IMR-90 (cell line): ENCODE data around the gene NFIX. TPM values are rescaled to one million over a fixed set of nuclear protein-coding genes. Genes with fewer than 3 reads are reported as not detected.
A peak's percentile ranks its signal among the peaks of the same experiment; 100 is the strongest.

Source experiments
- ATAC-seq: fragments of 200-7000 bp; cut with Tn5 transposase; 2 replicates; pipeline ENCODE4 v1.9.1; 2020; ENCODE audit warnings: low read depth, mild to moderate bottlenecking, moderate library complexity
- BruUV-seq: library from RNA; stranded (reverse); fragments of 400-500 nt; replicated peaks from 2 replicates; lab custom pipeline; 2021; lab: Mats Ljungman, UMichigan
- CTCF ChIA-PET: fragments of 300-600 bp; formaldehyde crosslinking; extraction: SDS; loops from one replicate; lab custom pipeline; 2021; ENCODE audit warnings: antibody characterized with exemption; lab: Yijun Ruan, JAX
- POLR2A ChIA-PET: fragments of 300-600 bp; sonication (Branson Sonifier 250); formaldehyde crosslinking; loops from one replicate; lab custom pipeline; 2022; ENCODE audit warnings: antibody characterized with exemption; ENCODE audit not compliant: unreplicated experiment; lab: Charles Lee
- DNase-seq: peaks from one replicate; pipeline ENCODE4 v3.0.0; 2013
- H2AFZ ChIP-seq: replicated peaks from 2 replicates; pipeline ENCODE3; 2013; ENCODE audit warnings: low read length, mild to moderate bottlenecking; ENCODE audit not compliant: poor library complexity
- H2AK5ac ChIP-seq: 2 replicates; pipeline ENCODE4 v1.6.1; 2013; ENCODE audit warnings: low read depth, low read length, inconsistent platforms
- H2AK9ac ChIP-seq: replicated peaks from 2 replicates; pipeline ENCODE3; 2013; ENCODE audit warnings: mild to moderate bottlenecking, low read depth, low read length, moderate library complexity; ENCODE audit not compliant: poor library complexity
- H2BK120ac ChIP-seq: 2 replicates; pipeline ENCODE4 v1.6.1; 2013; ENCODE audit warnings: low read depth, low read length, inconsistent platforms
- H2BK15ac ChIP-seq: 3 replicates; pipeline ENCODE4 v1.6.1; 2013; ENCODE audit warnings: low read depth, low read length, inconsistent platforms
- H2BK20ac ChIP-seq: 2 replicates; pipeline ENCODE4 v1.6.1; 2013; ENCODE audit warnings: low read depth, mild to moderate bottlenecking, inconsistent platforms, low read length, moderate library complexity
- H2BK5ac ChIP-seq: 2 replicates; pipeline ENCODE4 v1.6.1; 2013; ENCODE audit warnings: mild to moderate bottlenecking, low read depth, low read length, inconsistent platforms; ENCODE audit not compliant: poor library complexity, severe bottlenecking
- H3K14ac ChIP-seq: replicated peaks from 2 replicates; pipeline ENCODE4 v1.6.1; 2013; ENCODE audit warnings: low read depth, low read length, inconsistent platforms
- H3K18ac ChIP-seq: 2 replicates; pipeline ENCODE4 v1.6.1; 2013; ENCODE audit warnings: low read depth, low read length, control low read depth
- H3K23ac ChIP-seq: 2 replicates; pipeline ENCODE4 v1.6.1; 2013; ENCODE audit warnings: low read depth, low read length, inconsistent platforms
- H3K27ac ChIP-seq: 2 replicates; pipeline ENCODE4 v1.5.1; 2013; ENCODE audit warnings: mild to moderate bottlenecking, control low read depth, low read length; ENCODE audit not compliant: insufficient read depth
- H3K27me3 ChIP-seq: 2 replicates; pipeline ENCODE4 v1.6.1; 2013; ENCODE audit warnings: low read length; ENCODE audit not compliant: control insufficient read depth, insufficient read depth
- H3K36me3 ChIP-seq: 2 replicates; pipeline ENCODE4 v1.6.1; 2013; ENCODE audit warnings: low read length, mixed read lengths; ENCODE audit not compliant: control insufficient read depth, insufficient read depth
- H3K4ac ChIP-seq: 2 replicates; pipeline ENCODE4 v1.6.1; 2013; ENCODE audit warnings: low read depth, low read length, inconsistent platforms
- H3K4me1 ChIP-seq: 2 replicates; pipeline ENCODE4 v1.6.1; 2013; ENCODE audit warnings: low read length, mixed read lengths; ENCODE audit not compliant: control insufficient read depth, insufficient read depth
- H3K4me2 ChIP-seq: 2 replicates; pipeline ENCODE4 v1.6.1; 2013; ENCODE audit warnings: low read depth, mild to moderate bottlenecking, control low read depth, low read length, moderate library complexity
- H3K4me3 ChIP-seq: 2 replicates; pipeline ENCODE4 v1.5.1; 2013; ENCODE audit warnings: low read depth, mild to moderate bottlenecking, control low read depth, low read length, moderate library complexity; ENCODE audit not compliant: insufficient read depth
- H3K56ac ChIP-seq: 2 replicates; pipeline ENCODE4 v1.6.1; 2013; ENCODE audit warnings: low read length, inconsistent platforms; ENCODE audit not compliant: insufficient read depth; ENCODE audit errors: extremely low read depth
- H3K79me1 ChIP-seq, 2 experiments: 2 replicates each; pipeline ENCODE4 v1.6.1; 2013; ENCODE audit warnings: low read length in 2 of 2, inconsistent platforms in 1 of 2, low read depth in 1 of 2
- H3K9ac ChIP-seq: 2 replicates; pipeline ENCODE4 v1.6.1; 2013; ENCODE audit warnings: low read depth, low read length, control low read depth
- H3K9me1 ChIP-seq: 2 replicates; pipeline ENCODE4 v1.6.1; 2013; ENCODE audit warnings: low read length, inconsistent platforms; ENCODE audit not compliant: insufficient read depth
- H3K9me3 ChIP-seq: 2 replicates; pipeline ENCODE4 v1.6.1; 2013; ENCODE audit warnings: low read length; ENCODE audit not compliant: control insufficient read depth, insufficient read depth
- H4K20me1 ChIP-seq: 2 replicates; pipeline ENCODE4 v1.6.1; 2013; ENCODE audit warnings: low read length, inconsistent platforms; ENCODE audit not compliant: insufficient read depth
- H4K5ac ChIP-seq: 2 replicates; pipeline ENCODE4 v1.6.1; 2013; ENCODE audit warnings: mild to moderate bottlenecking, low read depth, low read length, control low read depth
- H4K8ac ChIP-seq, 2 experiments: 2 replicates each; pipeline ENCODE4 v1.6.1; 2013; ENCODE audit warnings: low read depth in 2 of 2, low read length in 2 of 2, control low read depth in 1 of 2, inconsistent platforms in 1 of 2
- H4K91ac ChIP-seq: 2 replicates; pipeline ENCODE4 v1.6.1; 2013; ENCODE audit warnings: low read depth, low read length, inconsistent platforms; ENCODE audit not compliant: insufficient read depth
- CHD1 ChIP-seq: IDR thresholded peaks from 2 replicates; pipeline ENCODE4 v1.6.1; 2012; ENCODE audit warnings: low read depth, low read length, improper control_type of control experiment
- CTCF ChIP-seq: conservative IDR thresholded peaks from 2 replicates; pipeline ENCODE4 v1.5.1; 2012; ENCODE audit warnings: mild to moderate bottlenecking, low read depth, low read length, improper control_type of control experiment
- FOS ChIP-seq: fragments of 150-350 bp; IDR thresholded peaks from 2 replicates; pipeline ENCODE4 v1.6.1; 2016; ENCODE audit warnings: low read depth, low read length
- MAZ ChIP-seq: IDR thresholded peaks from 2 replicates; pipeline ENCODE4 v1.6.1; 2012; ENCODE audit warnings: low read depth, mild to moderate bottlenecking, low read length, improper control_type of control experiment, moderate library complexity, borderline replicate concordance
- RCOR1 ChIP-seq: IDR thresholded peaks from 2 replicates; pipeline ENCODE4 v1.6.1; 2012; ENCODE audit warnings: mild to moderate bottlenecking, low read length, improper control_type of control experiment; ENCODE audit not compliant: insufficient replicate concordance
- WGBS, 2 experiments: methylation state at CpG; one replicate each; pipeline versions ENCODE4 v1.1.5 to v1.1.7; 2013; ENCODE audit warnings: missing lambda C conversion rate in 2 of 2; ENCODE audit not compliant: insufficient read length in 1 of 2; ENCODE audit errors: extremely low coverage in 2 of 2; 5-methylcytosine and 5-hydroxymethylcytosine counted together
- dilution Hi-C: fragments of 300-500 bp; cut with HindIII; formaldehyde crosslinking; loops from one replicate; pipeline ENCODE4 v1.14.3; 2018; ENCODE audit warnings: low sequenced_read_pairs; ENCODE audit not compliant: unreplicated experiment
- in situ Hi-C: fragments of 300-500 bp; cut with MboI; formaldehyde crosslinking; loops from 3 replicates; pipeline ENCODE4 v1.14.3; 2019; ENCODE audit warnings: low sequenced_read_pairs, inconsistent platforms, mixed read lengths
- intact Hi-C: fragments of 100-400 bp; cut with micrococcal nuclease; formaldehyde crosslinking; loops from 2 replicates; pipeline ENCODE4 v1.10.0; 2022
- polyA plus RNA-seq, 3 experiments: library from polyadenylated mRNA; depleted of rRNA; stranded (reverse); fragments of >200 nt; gene quantifications; 2 replicates each; pipeline ENCODE4 v1.2.3, GENCODE V29; 2012; ENCODE audit warnings: low replicate concordance in 1 of 3
- total RNA-seq: library from RNA; depleted of rRNA; stranded (reverse); fragments of >200 nt; gene quantifications from 2 replicates; pipeline ENCODE4 v1.2.3, GENCODE V29; 2012

NFIX gene
- total and polyA plus RNA-seq, 2 of the 4 experiments (the other 2 are of a cell fraction), result 10.2 to 47.7 TPM

DNA sequence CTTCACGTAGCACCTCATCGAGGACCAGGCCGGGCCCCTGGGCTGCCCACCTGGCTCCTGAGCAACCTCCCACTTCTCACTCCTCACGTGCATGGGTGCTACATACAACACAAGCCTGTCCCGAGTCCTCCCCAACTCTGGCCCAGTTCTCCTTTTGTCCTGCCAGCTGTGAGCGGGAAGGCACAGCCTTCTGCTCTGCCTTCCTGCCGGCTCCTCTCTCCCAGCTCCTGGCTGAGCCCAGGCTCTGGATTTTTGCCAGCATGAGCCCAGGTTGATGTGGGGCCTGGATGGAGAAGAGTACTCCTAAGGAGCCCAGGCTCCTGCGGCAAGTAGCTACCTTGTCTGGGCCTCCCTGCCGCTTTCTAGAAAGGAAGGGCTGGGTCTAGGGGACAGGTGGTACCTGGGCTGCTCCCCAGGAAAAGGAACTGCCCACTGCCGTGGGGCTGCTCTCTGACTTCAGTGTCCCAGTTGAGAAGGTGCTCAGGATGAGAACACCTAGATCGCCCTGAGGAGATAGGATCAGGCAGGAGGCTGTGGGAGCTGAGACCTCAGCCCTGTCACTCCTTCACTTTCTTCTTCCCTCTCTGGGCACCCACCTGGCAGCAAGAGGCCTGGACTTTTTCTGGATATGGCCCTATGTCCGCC is 83.7 kb downstream of the NFIX start:
- no peak overlapping the region for H3K23ac ChIP-seq
- ATAC-seq (no peak), DNase-seq (no peak)
- no TSS peak for BruUV-seq
- H3K9me1 ChIP-seq, result peaks cover 4% of the 10 kb centered on the region
- no peak overlapping the region for H3K56ac ChIP-seq
- H4K8ac ChIP-seq, result peak overlapping the region in 1 of 2 experiments; percentile 36; a peak in 1 of 4 replicates
- peak overlapping the region; percentile 47 for H2BK120ac ChIP-seq
- intact Hi-C loops, result no loop called here
- dilution Hi-C loops, result no loop called here
- H2BK5ac ChIP-seq, result no peak overlapping the region
- H2BK15ac ChIP-seq, result no peak overlapping the region
- no peak overlapping the region for H3K4me3 ChIP-seq
- H3K4me2 ChIP-seq, result peak overlapping the region; percentile 18; the same call in 1 of the 2 replicates
- no CpG with 5 or more reads among the region's 12 CpGs for WGBS, 2 experiments
- ChIA-PET CTCF (interaction anchor here (0.9 to 1.7 kb wide), 3 partner anchors 18 to 113 kb away, joined by 3 to 6 read pairs (median 5); no protein-coding TSS in a partner anchor), POLR2A (interaction anchor here (0.6 kb wide), 1 partner anchor 16 kb away, joined by 3 read pairs; no protein-coding TSS in a partner anchor)
- H3K9ac ChIP-seq, result no peak overlapping the region
- no peak for TF ChIP-seq MAZ
- no peak for TF ChIP-seq FOS
- no peak for TF ChIP-seq CHD1
- TF ChIP-seq CTCF, result no peak
- no peak for TF ChIP-seq RCOR1
- H3K79me1 ChIP-seq, result peaks cover 0 to 25% of the 10 kb centered on the region in 2 experiments; a peak in 2 of 4 replicates
- H2BK20ac ChIP-seq, result no peak overlapping the region
- H3K27me3 ChIP-seq, result no peaks in the 10 kb centered on the region
- no peak overlapping the region for H4K5ac ChIP-seq
- H3K4me1 ChIP-seq, result peaks cover 38% of the 10 kb centered on the region
- H3K36me3 ChIP-seq, result peaks cover 53% of the 10 kb centered on the region
- peak overlapping the region; percentile 57; the same call in 1 of the 2 replicates for H2AK5ac ChIP-seq
- in situ Hi-C loops, result no loop called here
- peak overlapping the region; percentile 54 for H2AFZ ChIP-seq
- no peak overlapping the region for H3K18ac ChIP-seq
- H3K14ac ChIP-seq, result peak overlapping the region; percentile 58; the same call in 1 of the 2 replicates
- peak overlapping the region; percentile 55 for H3K4ac ChIP-seq
- peak overlapping the region; percentile 19; the same call in 1 of the 2 replicates for H4K91ac ChIP-seq
- no peaks in the 10 kb centered on the region for H3K9me3 ChIP-seq
- peaks cover 8% of the 10 kb centered on the region; the same call in 1 of the 2 replicates for H4K20me1 ChIP-seq
- no peak overlapping the region; the same call in 1 of the 2 replicates for H3K27ac ChIP-seq
- peak overlapping the region; percentile 96 for H2AK9ac ChIP-seq
